Activated CD4-positive, alpha-beta T cell treated with anti-CD3 and anti-CD28 coated beads for 4 hours (primary cell): ENCODE measurements around the gene SMG1.
A peak's percentile ranks its signal among the peaks of the same experiment; 100 is the strongest.
"Not testable (repeated sequence)": the region's sequence is repeated elsewhere in the genome, so short reads cannot be mapped to it uniquely, and the experiment has no call there.

Source experiments
- DNase-seq, 2 donors: peaks; one replicate each; pipeline ENCODE4 v3.0.0-alpha.2; 2020

The SMG1 gene

DNA sequence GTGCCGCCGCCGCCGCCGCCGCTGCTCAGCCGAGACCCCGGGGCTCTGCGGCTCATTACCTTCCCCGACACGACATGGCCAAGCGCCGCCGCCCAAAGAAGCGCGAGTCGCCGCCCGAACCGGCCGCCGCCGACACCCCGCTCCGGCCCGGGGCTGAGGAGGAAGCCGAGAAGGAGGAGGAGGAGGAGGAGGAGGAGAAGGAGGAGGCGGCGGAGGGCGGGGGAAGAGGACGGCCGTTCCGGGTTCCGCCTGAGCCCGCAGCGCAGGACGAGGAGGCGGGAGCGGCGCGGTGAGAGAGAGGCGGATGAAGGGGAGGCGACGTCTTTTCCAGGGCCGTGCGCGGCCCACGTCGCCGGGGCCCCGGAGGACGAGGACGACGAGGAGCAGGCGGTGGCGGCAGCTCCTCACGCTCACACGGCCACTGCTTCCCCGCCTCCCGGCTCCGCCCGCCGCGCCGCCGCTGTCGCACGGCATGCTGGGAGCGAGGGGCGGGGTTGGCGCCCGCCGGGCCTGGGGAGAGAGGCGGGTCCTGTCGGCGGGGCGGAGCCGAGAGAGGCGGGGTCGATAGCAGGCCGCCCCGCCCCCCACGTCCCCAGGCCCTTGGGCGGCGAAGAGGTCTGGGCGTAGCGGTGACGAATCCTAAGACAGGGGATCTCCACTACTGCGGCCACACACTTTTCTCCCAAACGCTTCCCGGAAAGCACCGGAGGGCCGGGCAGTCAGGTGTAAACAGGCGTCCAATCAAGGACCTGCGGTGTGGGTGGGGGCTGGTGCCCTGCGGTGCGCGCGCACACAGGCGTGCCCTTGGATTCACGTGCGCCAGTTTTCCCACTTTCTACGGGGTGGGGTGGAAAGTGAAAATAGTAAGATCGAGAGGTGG is at the start of gene SMG1:
TSS of gene SMG1 (minus strand) at position 423 of the 880 bp plus-strand sequence. CDS start at position 56, 367 bp downstream.
- DNase-seq = peak; percentile 91 to 95

DNA sequence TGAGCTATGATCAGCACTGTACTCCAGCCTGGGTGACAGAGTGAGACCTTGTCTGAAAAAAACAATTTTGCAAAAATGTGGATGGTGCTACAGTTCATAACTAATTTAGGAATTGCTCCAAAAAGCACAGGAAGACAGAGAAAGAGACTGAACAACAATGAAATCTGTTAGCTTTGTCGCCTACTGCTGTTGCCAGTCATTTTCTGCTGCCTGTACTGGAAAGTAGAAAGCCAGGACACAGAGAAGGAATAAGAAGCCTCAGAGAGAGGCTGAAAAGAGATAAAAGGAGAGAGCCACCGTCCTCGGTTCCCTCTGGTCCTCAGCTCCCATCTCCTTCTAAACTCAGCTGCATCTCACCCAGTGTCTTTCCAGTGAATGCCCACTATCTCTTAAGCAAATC is 48.9 kb upstream of the SMG1 start:
- no peak for DNase-seq

GRCh38 chr16:18969855-18970240 is 43.6 kb upstream of the SMG1 start:
- no peak for DNase-seq

DNA sequence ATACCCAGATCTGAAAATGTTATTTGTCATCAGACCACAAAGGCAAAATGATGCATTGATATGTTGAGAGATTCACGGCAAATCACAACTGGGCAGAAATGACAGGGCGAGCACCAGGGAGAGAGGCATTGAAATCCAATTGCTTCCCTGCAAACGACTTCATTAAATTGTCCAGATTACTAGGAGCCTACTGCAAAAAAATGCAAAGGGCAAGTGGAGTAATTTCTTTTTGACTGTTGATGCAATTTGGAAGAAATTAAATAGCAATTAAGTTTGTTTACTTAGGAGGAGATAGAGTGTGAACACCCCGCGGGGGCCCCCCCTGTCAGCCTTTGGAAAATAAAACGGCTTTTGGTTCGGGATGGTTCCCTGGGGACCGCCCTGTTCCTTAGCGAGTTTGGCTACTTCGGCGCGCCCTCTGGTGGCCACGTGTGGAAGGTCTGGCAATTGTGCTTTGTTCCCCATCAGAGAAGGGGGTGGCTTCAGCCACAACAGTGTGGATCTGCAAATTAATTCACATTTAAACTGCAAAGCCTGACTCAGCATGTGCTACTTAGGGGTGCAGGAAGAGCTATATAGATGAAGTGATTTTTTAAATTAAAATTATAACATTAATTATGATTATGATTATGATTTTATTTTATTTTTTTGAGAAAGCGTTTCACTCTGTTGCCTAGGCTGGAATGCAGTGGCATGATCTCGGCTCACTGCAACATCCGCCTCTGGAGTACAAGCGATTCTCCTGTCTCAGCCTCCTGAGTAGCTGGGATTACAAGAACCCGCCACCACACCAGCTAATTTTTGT is 43.0 kb upstream of the SMG1 start:
- peak; percentile 69 to 81 for DNase-seq

DNA sequence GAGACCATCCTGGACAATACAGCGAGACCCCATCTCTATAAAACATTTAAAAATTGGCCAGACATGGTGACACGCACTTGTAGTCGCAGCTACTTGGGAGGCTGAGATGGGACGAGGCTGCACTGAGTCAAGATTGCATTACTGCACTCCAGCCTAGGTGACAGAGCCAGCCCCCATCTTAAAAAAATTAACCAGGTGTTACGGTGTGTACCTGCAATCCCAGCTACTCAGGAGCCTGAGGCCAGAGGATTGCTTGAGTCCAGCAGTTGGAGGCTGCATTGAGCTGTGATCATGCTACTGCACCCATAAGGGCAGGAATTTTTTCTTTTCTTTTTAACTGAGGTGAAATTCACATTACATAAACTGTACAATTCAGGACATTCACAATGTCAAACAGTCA is 40.6 kb upstream of the SMG1 start:
- DNase-seq = no peak

DNA sequence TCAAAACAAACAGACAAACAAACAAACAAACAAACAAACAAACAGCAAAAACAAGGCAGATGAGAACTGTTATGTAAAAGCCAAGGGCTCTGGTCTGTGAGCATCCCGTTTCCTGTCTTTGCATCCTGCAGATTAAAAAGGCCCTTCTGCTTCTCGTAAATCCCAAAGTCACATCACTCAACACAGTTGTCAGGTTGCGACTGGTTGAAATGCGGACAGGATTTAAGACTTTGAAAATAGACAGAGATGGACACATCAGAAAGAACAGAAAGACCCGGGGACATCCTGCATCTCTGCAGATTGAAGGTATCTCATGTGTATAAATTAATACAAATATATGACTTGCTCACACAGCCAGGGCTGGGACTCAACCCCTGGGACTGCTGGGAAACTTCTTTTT is 39.3 kb upstream of the SMG1 start:
- no peak for DNase-seq

GRCh38 chr16:18959031-18959505 is 32.9 kb upstream of the SMG1 start:
- DNase-seq = no peak

DNA sequence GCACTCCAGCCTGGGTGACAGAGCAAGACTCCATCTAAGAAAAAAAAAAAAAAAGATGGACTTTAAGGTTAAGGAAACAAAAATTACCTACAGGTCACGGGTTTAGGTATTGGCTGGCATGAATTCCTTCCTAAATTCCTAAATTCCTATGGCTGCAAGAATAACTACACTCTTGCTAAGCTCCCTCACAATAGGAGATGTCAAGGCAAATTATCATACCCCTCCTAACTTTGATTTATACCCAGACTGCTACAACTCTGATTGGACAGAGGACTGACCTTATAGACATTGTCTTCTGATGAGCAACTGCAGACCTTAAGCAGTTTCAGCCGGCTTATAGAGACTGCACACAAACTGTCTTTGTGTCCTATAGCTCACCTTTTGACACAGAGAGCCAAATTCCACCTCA is 32.4 kb upstream of the SMG1 start:
- no peak for DNase-seq

- DNase-seq = not testable (repeated sequence)
These were observed 30.5 kb upstream of the SMG1 start for GRCh38 chr16:18956658-18957241.

DNA sequence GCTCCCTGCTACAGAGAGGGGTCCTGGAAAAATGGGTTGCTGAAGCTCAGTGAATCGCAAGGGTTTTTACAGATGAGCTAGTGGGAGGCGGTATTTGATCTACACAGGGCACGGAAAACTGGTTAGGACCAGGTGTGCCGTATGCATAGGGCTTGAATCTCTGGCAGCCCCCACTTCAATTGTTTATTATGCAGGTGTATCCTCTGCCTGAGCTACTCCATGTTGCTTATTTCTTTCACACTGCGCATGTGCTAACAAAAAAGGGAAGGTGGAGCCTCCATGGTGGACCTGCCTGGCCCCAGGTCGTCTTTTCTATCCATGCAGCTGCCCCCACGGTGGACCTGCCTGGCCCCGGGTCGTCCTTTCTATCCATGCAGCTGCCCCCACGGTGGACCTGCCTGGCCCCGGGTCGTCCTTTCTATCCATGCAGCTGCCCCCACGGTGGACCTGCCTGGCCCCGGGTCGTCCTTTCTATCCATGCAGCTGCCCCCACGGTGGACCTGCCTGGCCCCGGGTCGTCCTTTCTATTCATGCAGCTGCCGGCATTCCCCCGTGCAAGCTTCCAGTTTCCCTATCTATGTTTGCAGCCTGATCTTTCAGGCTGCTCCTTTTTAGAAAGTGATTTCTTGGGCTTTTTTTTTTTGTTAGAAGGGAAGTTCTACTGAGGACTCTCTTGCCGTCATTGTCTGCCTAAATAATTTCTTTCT is 29.8 kb upstream of the SMG1 start:
- DNase-seq = peak in 1 of 2 donors; percentile 23

- DNase-seq = no peak
These were observed 27.3 kb upstream of the SMG1 start for GRCh38 chr16:18953547-18953946.

DNA sequence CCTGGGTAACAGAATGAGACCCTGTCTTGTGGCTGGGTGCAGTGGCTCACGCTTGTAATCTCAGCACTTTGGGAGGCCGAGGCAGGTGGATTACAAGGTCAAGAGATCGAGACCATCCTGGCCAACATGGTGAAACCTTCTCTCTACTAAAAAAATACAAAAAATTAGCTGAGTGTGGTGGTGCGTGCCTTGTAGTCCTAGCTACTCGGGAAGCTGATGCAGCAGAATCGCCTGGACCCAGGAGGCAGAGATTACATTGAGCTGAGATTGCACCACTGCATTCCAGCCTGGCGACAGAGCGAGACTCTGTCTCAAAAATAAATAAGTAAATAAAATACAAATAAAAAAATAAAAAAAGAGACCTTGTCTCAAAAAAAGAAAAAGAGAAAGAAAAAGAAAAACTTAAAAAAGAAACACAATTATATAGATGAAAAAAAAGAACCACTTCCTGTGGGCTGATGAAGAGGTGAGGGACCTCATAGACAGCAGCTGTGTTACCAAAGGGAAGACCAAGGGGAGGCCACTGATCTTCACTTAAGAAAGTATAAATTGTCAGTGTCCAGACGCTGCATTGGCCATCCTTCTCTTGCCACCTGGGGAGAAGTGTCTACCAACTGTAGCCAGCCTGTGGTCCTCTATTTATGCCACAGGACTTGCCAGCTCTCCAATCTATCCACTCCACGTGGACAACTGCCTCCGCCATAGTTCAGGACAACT is 24.4 kb upstream of the SMG1 start:
- DNase-seq = no peak

DNA sequence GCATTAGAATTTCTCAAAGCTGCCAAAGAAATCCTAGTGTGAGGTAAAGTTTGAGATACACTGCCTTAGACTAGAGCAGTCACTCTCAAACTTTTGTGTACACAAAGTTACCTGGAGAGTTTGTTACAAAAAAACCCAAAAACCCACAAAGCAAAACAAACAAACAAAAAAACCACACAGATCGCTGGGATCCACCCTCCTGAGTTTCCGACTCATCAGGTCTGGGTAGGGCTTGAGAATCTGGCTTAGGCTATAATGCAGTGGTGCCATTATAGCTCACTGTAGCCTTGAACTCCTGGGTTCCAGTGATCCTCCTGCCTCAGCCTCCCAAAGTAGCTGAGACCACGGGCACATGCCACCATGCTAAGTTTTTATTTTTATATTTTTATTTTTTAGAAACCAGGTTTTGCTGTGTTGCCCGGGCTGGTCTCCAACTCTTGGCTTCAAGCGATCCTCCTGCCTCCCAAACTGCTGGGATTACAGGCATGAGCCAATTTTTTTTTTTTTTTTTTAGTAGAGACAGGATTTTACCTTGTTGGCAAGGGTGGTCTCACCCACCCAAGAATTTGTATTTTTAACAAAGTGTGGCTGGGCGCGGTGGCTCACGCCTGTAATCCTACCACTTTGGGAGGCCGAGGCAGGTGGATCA is 22.3 kb upstream of the SMG1 start:
- DNase-seq = no peak

- no peak for DNase-seq
These were observed 19.0 kb upstream of the SMG1 start for GRCh38 chr16:18945233-18945632.

GRCh38 chr16:18943414-18943813 is 17.2 kb upstream of the SMG1 start:
- DNase-seq = no peak

- DNase-seq = no peak
These were observed 15.9 kb upstream of the SMG1 start for GRCh38 chr16:18942061-18942460.

GRCh38 chr16:18941471-18941870 is 15.3 kb upstream of the SMG1 start:
- no peak for DNase-seq

DNA sequence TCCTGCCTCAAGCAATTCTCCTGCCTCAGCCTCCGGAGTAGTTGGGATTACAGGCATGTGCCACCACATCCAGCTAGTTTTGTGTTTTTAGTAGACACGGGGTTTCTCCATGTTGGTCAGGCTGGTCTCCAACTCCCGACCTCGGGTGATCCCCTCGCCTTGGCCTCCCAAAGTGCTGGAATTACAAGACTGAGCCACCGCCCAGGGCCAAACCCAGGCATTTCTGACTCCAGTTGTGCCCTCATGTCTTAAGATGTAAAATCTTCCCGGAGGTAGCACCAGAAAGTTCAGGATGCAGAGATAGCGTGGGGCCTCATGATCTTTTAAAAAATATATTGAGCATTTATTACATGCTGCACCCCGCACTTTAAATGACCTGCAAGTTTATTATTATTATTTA is 12.8 kb upstream of the SMG1 start:
- no peak for DNase-seq

DNA sequence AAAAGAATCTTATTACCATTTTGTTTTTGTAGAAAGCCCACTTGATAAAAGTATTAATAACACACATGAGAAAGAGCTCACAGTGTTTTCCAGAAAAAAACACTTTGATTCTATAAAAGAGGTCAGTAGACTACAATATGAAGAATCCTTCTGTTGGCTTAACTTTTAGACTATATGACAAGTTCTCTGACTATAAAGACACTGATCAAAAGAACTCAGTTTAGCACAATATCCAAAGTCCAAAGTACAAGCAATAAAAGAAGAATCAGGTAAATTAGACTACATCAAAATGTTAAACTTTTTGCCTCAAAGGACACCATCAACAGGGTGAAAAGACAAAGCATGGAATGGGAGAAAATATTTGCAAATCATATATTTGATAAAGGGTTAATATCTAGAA is 11.2 kb upstream of the SMG1 start:
- no peak for DNase-seq

GRCh38 chr16:18936727-18937340 is 10.6 kb upstream of the SMG1 start:
- no peak for DNase-seq

- DNase-seq = no peak
These were observed 7.3 kb upstream of the SMG1 start for GRCh38 chr16:18933501-18933900.
